Bronchial epithelial cell (primary cell): ENCODE data around the gene RNU1-4. TPM values are rescaled to one million over a fixed set of nuclear protein-coding genes. Genes with fewer than 3 reads are reported as not detected.
A peak's percentile ranks its signal among the peaks of the same experiment; 100 is the strongest.
"Not testable (repeated sequence)": the region's sequence is repeated elsewhere in the genome, so short reads cannot be mapped to it uniquely, and the experiment has no call there.

Source experiments
- DNase-seq: peaks from one replicate; pipeline ENCODE4 v3.0.0-alpha.2; 2010; ENCODE audit warnings: low read depth
- FAIRE-seq: peaks from 2 replicates; lab custom pipeline; 2011; peaks lifted over from hg19 to GRCh38; lab: Jason Lieb, UNC
- H3K27me3 ChIP-seq: 2 replicates; pipeline ENCODE4 v1.5.1; 2011; ENCODE audit warnings: low read length; ENCODE audit not compliant: control insufficient read depth, insufficient read depth
- H3K36me3 ChIP-seq: 2 replicates; pipeline ENCODE4 v1.5.1; 2011; ENCODE audit warnings: low read length; ENCODE audit not compliant: control insufficient read depth, insufficient read depth
- H3K4me3 ChIP-seq: 2 replicates; pipeline ENCODE4 v1.5.1; 2011; ENCODE audit warnings: mild to moderate bottlenecking, low read depth, low read length, control low read depth
- CTCF ChIP-seq: IDR thresholded peaks from 2 replicates; pipeline ENCODE4 v1.5.1; 2011; ENCODE audit warnings: mild to moderate bottlenecking, moderate library complexity, low read length, control low read depth, inconsistent platforms; ENCODE audit not compliant: insufficient read depth, severe bottlenecking
- total RNA-seq: library from RNA; depleted of rRNA; stranded (reverse); fragments of >200 nt; gene quantifications from 2 replicates; pipeline ENCODE4 v1.2.1, GENCODE V29; 2014

The RNU1-4 gene
- total RNA-seq, 1 donor from 2014 or later, result 5,262 TPM

GRCh38 chr1:16716691-16717335 lies 23.5 kb upstream of the RNU1-4 start:
- H3K27me3 ChIP-seq, result peaks cover 5% of the 10 kb centered on the region
- FAIRE-seq, result peak; percentile 13
- no peak for TF ChIP-seq CTCF
- H3K4me3 ChIP-seq, result no peak overlapping the region
- no peak for DNase-seq
- no peaks in the 10 kb centered on the region for H3K36me3 ChIP-seq

- Histone ChIP-seq H3K27me3 (peaks cover 5% of the 10 kb centered on the region), H3K4me3 (no peak overlapping the region), H3K36me3 (no peaks in the 10 kb centered on the region)
- peak; percentile 62 for FAIRE-seq
- no peak for DNase-seq
- no peak for TF ChIP-seq CTCF
Observed at GRCh38 chr1:16717336-16718098, 22.8 kb upstream of the RNU1-4 start.

GRCh38 chr1:16718099-16718907 lies 22.0 kb upstream of the RNU1-4 start:
- H3K27me3 ChIP-seq, FAIRE-seq, H3K4me3 ChIP-seq, DNase-seq, H3K36me3 ChIP-seq: not testable (repeated sequence)

- no peak for TF ChIP-seq CTCF
- Histone ChIP-seq H3K36me3 (no peaks in the 10 kb centered on the region), H3K27me3 (peaks cover 5% of the 10 kb centered on the region), H3K4me3 (no peak overlapping the region)
- FAIRE-seq (no peak), DNase-seq (no peak)
Observed at GRCh38 chr1:16718908-16719533, 21.3 kb upstream of the RNU1-4 start.

GRCh38 chr1:16719571-16720350 lies 20.6 kb upstream of the RNU1-4 start:
- FAIRE-seq, result no peak
- H3K27me3 ChIP-seq, result peaks cover 5% of the 10 kb centered on the region
- no peak for DNase-seq
- no peak overlapping the region for H3K4me3 ChIP-seq
- no peak for TF ChIP-seq CTCF
- H3K36me3 ChIP-seq, result no peaks in the 10 kb centered on the region
